ENCODE results near the gene ZNF670.

DNA sequence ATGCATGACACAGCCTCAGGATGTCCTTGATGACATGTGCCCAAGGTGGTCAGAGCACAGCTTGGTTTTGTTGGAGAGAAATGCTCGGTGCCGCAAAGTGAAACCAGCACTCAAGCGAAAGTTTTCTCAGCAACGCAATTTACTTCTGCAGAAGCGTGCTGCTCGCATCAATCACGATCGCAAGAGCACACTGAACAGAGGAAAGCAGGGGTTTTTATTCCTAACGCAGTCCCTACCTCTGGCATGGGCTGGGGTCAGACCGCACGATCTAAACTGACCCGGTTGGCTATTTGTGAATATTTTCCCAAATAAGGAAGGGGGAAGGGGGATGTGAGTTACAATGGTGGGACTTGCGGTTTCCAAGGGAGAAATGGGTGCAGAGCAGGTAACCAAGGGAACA, 26.4 kb upstream of the ZNF670 start:
- TF ChIP-seq, protein P1, sequence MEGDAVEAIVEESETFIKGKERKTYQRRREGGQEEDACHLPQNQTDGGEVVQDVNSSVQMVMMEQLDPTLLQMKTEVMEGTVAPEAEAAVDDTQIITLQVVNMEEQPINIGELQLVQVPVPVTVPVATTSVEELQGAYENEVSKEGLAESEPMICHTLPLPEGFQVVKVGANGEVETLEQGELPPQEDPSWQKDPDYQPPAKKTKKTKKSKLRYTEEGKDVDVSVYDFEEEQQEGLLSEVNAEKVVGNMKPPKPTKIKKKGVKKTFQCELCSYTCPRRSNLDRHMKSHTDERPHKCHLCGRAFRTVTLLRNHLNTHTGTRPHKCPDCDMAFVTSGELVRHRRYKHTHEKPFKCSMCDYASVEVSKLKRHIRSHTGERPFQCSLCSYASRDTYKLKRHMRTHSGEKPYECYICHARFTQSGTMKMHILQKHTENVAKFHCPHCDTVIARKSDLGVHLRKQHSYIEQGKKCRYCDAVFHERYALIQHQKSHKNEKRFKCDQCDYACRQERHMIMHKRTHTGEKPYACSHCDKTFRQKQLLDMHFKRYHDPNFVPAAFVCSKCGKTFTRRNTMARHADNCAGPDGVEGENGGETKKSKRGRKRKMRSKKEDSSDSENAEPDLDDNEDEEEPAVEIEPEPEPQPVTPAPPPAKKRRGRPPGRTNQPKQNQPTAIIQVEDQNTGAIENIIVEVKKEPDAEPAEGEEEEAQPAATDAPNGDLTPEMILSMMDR (IDR thresholded peaks at IDR 0.05), result no peak
- TF ChIP-seq EZH2 (IDR thresholded peaks at IDR 0.05; ENCODE audit: borderline replicate concordance, insufficient read depth, low read depth, low read length, poor library complexity, severe bottlenecking), result no peak
